Vagina (tissue), 2 donors: ENCODE data around the gene DOCK4. TPM values are rescaled to one million over a fixed set of nuclear protein-coding genes. Genes with fewer than 3 reads are reported as not detected.

Experiments used
- DNase-seq, 2 donors: peaks; one replicate each; pipeline ENCODE4 v3.0.0-alpha.2; 2017; ENCODE audit errors: extremely low spot score in 2 of 2
- H3K27ac ChIP-seq: fragments of 200-600 bp; sonication (generic); one replicate; pipeline ENCODE4 v1.5.1; 2019
- H3K27me3 ChIP-seq: fragments of 200-600 bp; sonication (generic); one replicate; pipeline ENCODE4 v1.5.1; 2019
- H3K36me3 ChIP-seq, 2 donors: fragments of 200-600 bp; sonication (generic); one replicate each; pipeline ENCODE4 v1.5.1; 2017 to 2019
- H3K4me1 ChIP-seq: fragments of 200-600 bp; sonication (generic); one replicate; pipeline ENCODE4 v1.5.1; 2019
- H3K4me3 ChIP-seq, 2 donors: fragments of 200-600 bp; sonication (generic); 1 replicate in 1 of 2; 2 replicates in 1 of 2; pipeline ENCODE4 v1.5.1; 2016 to 2019
- H3K9me3 ChIP-seq: fragments of 200-600 bp; sonication (generic); one replicate; pipeline ENCODE4 v1.5.1; 2019
- POLR2A ChIP-seq, 2 donors: fragments of 450-650 bp; IDR thresholded peaks; one replicate each; pipeline ENCODE4 v1.6.1; 2017; ENCODE audit warnings: antibody characterized with exemption in 2 of 2, mild to moderate bottlenecking in 2 of 2, moderate library complexity in 2 of 2
- POLR2AphosphoS5 ChIP-seq, 2 donors: sonication (generic); formaldehyde crosslinking; IDR thresholded peaks; one replicate each; pipeline ENCODE4 v1.9.0; 2017; ENCODE audit warnings: antibody characterized with exemption in 2 of 2, mild to moderate bottlenecking in 2 of 2, low read depth in 1 of 2; ENCODE audit not compliant: insufficient read depth in 1 of 2
- intact Hi-C: fragments of 100-400 bp; cut with DNase I; formaldehyde crosslinking; loops from one replicate; pipeline ENCODE4 v1.15.1; 2023
- total RNA-seq: library from RNA; depleted of rRNA; stranded (reverse); fragments of >200 nt; gene quantifications from one replicate; pipeline ENCODE4 v1.2.3, GENCODE V29; 2016
- TF ChIP-seq, protein P1 (sequence below), 3 experiments: fragments of 450-650 bp in 2 of 3; fragments of 200-600 bp in 1 of 3; sonication (generic) in 1 of 3; IDR thresholded peaks; one replicate each; pipeline ENCODE4 v1.5.1; 2017 to 2019; ENCODE audit warnings: antibody characterized with exemption in 3 of 3, mild to moderate bottlenecking in 2 of 3, moderate library complexity in 2 of 3

Gene DOCK4
- total RNA-seq, 1 donor from 2014 or later: 40.3 TPM

DNA sequence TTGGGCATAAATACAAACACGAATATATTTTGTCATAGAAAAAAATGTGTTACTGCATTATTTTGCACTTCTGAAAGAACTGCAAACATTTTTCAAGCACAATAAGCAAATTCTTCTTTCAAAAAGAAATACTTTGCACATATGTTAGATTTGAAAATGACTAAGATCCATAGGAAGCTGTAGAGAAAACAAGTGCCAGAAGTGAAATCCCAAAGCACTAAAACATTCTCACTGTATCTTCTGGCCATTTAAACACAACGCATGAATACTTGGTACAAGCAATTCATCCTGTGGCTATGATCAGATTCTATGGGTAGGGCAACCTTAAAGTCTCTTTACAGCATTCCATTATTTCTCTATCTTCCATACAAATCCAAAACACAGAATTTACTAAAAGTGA, 418.5 kb downstream of the DOCK4 start:
- Histone ChIP-seq H3K4me1 (no peaks in the 10 kb centered on the region), H3K27me3 (no peaks in the 10 kb centered on the region), H3K4me3 (no peak overlapping the region), H3K36me3 (peaks cover 0 to 7% of the 10 kb centered on the region in 2 donors), H3K9me3 (no peaks in the 10 kb centered on the region), H3K27ac (no peak overlapping the region)
- intact Hi-C loops: no loop called here
- no peak for DNase-seq
- no peak for TF ChIP-seq POLR2AphosphoS5 (IDR thresholded peaks at IDR 0.05; ENCODE audit: insufficient read depth in 1 of 2, low read depth in 1 of 2)
- TF ChIP-seq, protein P1, sequence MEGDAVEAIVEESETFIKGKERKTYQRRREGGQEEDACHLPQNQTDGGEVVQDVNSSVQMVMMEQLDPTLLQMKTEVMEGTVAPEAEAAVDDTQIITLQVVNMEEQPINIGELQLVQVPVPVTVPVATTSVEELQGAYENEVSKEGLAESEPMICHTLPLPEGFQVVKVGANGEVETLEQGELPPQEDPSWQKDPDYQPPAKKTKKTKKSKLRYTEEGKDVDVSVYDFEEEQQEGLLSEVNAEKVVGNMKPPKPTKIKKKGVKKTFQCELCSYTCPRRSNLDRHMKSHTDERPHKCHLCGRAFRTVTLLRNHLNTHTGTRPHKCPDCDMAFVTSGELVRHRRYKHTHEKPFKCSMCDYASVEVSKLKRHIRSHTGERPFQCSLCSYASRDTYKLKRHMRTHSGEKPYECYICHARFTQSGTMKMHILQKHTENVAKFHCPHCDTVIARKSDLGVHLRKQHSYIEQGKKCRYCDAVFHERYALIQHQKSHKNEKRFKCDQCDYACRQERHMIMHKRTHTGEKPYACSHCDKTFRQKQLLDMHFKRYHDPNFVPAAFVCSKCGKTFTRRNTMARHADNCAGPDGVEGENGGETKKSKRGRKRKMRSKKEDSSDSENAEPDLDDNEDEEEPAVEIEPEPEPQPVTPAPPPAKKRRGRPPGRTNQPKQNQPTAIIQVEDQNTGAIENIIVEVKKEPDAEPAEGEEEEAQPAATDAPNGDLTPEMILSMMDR (IDR thresholded peaks at IDR 0.05): no peak
- TF ChIP-seq POLR2A (IDR thresholded peaks at IDR 0.05): no peak

DNA sequence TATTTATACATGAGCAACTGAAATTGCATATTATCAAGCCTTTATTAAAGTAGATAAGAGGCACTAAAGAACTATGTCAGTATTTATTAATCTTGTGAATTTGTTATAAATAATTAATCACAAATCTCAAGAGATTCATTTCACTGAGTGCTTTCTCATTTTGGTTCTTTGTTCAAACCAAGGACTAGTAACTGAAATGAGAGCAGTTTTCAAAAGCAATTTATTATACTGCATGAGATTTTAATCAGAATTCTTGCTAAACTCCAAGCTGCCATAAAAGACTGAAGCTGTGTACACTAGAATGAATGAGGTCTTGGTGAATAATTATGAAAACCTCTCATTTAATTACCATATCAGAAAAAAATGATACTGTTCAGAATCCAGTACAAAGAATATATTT, 419.1 kb downstream of the DOCK4 start:
- intact Hi-C loops: no loop called here
- H3K4me3 ChIP-seq: no peak overlapping the region
- H3K27me3 ChIP-seq: no peaks in the 10 kb centered on the region
- H3K9me3 ChIP-seq: no peaks in the 10 kb centered on the region
- H3K4me1 ChIP-seq: no peaks in the 10 kb centered on the region
- TF ChIP-seq POLR2A (IDR thresholded peaks at IDR 0.05): no peak
- TF ChIP-seq, protein P1 (IDR thresholded peaks at IDR 0.05): no peak
- H3K27ac ChIP-seq: no peak overlapping the region
- no peak for DNase-seq
- H3K36me3 ChIP-seq: peaks cover 0 to 7% of the 10 kb centered on the region in 2 donors

- H3K27ac ChIP-seq: no peak overlapping the region
- TF ChIP-seq POLR2A (IDR thresholded peaks at IDR 0.05) (no peak), POLR2AphosphoS5 (IDR thresholded peaks at IDR 0.05; ENCODE audit: insufficient read depth in 1 of 2, low read depth in 1 of 2) (no peak)
- TF ChIP-seq, protein P1 (IDR thresholded peaks at IDR 0.05): no peak
- intact Hi-C loops: no loop called here
Measured at GRCh38 chr7:111785076-111785475, 421.1 kb downstream of the DOCK4 start.

GRCh38 chr7:111784296-111784695, 421.9 kb downstream of the DOCK4 start:
- Histone ChIP-seq H3K27me3 (no peaks in the 10 kb centered on the region), H3K27ac (no peak overlapping the region), H3K9me3 (no peaks in the 10 kb centered on the region), H3K36me3 (no peaks in the 10 kb centered on the region), H3K4me3 (no peak overlapping the region), H3K4me1 (no peaks in the 10 kb centered on the region)
- no peak for DNase-seq
- intact Hi-C loops: no loop called here
- TF ChIP-seq POLR2AphosphoS5 (IDR thresholded peaks at IDR 0.05; ENCODE audit: insufficient read depth in 1 of 2, low read depth in 1 of 2) (no peak), POLR2A (IDR thresholded peaks at IDR 0.05) (no peak)
- TF ChIP-seq, protein P1 (IDR thresholded peaks at IDR 0.05): no peak

More at GRCh38 chr7:111785076-111785475, 421.1 kb downstream of the DOCK4 start:
- H3K27me3 ChIP-seq: no peaks in the 10 kb centered on the region
- H3K4me3 ChIP-seq: no peak overlapping the region
- no peaks in the 10 kb centered on the region for H3K4me1 ChIP-seq
- DNase-seq: no peak
- H3K36me3 ChIP-seq: peaks cover 0 to 7% of the 10 kb centered on the region in 2 donors
- H3K9me3 ChIP-seq: no peaks in the 10 kb centered on the region

DNA sequence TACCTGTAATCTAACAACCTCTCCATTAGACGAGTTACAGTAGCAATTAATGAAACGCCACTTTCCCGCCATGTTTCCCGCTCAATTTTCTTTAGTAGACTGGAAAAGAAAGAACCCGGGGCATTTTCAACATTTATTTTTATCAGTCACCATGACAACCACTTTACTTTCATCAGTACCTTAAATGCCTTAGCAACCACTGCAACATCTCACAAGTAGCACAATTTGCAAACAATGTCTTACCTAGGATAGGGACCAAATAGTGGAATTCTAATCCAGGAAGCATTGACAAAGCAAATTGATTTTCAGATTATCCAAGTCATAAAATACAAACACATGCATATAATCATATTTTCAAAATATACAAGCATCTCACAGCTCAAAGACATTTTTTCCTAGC, 422.3 kb downstream of the DOCK4 start:
- Histone ChIP-seq H3K36me3 (no peaks in the 10 kb centered on the region), H3K4me1 (no peaks in the 10 kb centered on the region), H3K27me3 (no peaks in the 10 kb centered on the region), H3K27ac (no peak overlapping the region), H3K9me3 (no peaks in the 10 kb centered on the region), H3K4me3 (no peak overlapping the region)
- DNase-seq: no peak
- intact Hi-C loops: no loop called here
- TF ChIP-seq, protein P1 (IDR thresholded peaks at IDR 0.05): no peak
- no peak for TF ChIP-seq POLR2A (IDR thresholded peaks at IDR 0.05)
- TF ChIP-seq POLR2AphosphoS5 (IDR thresholded peaks at IDR 0.05; ENCODE audit: insufficient read depth in 1 of 2, low read depth in 1 of 2): no peak
